HG03354 (cell line): Measurements from ENCODE around the gene PHF8.

Source experiments
- ATAC-seq: cut with Tn5 transposase; IDR thresholded peaks from one replicate; pipeline ENCODE4 v1.9.1; 2021; ENCODE audit warnings: mild to moderate bottlenecking; ENCODE audit not compliant: unreplicated experiment, poor library complexity, severe bottlenecking

The PHF8 gene

DNA sequence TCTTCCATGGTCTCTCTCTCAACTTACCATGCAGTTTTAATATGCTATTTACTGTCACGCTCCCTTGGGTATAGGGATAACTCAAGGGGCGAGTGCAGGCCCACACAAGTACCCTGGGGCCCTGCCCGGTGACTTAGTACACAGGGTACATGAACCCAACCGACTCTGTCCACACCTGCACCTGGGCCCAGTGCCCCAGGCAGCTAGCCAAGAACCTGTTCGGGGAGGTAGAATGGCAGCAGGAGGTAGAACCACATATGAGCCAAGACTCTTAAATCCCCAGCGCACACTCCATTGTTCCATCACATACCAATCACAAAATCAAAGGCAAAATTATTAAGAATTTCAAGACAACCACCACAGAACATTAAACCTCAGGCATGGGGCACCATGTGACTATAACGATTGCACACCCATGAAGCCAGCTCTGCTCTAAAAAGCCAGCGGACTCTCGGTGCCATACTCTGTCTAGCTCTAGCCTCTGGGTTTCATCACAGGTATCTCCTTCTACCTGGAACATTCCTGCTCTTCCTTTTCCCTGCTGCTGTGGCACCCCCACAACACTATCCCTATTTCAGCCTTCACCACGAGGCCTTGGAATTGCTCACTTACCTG, 14.6 kb downstream of the PHF8 start:
- ATAC-seq, result no peak

DNA sequence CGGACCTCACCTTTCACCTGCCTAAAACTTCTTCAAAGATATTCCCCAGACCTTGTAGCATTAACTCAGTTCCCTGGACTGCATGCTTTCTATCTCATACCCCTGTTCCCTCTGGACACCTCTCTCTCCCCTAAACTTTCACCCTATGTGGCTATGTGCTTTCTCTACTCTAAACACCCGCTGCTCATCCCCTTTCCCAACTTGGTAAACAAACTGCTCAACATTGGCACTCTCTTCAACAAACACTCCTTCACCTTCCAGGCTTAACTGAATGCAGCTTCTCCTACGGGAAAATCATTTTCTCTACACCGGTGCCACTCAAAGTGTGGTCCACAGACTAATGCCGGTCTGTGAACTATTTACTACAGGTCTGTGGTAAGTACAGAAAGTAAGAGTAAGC, 19.9 kb downstream of the PHF8 start:
- no peak for ATAC-seq

DNA sequence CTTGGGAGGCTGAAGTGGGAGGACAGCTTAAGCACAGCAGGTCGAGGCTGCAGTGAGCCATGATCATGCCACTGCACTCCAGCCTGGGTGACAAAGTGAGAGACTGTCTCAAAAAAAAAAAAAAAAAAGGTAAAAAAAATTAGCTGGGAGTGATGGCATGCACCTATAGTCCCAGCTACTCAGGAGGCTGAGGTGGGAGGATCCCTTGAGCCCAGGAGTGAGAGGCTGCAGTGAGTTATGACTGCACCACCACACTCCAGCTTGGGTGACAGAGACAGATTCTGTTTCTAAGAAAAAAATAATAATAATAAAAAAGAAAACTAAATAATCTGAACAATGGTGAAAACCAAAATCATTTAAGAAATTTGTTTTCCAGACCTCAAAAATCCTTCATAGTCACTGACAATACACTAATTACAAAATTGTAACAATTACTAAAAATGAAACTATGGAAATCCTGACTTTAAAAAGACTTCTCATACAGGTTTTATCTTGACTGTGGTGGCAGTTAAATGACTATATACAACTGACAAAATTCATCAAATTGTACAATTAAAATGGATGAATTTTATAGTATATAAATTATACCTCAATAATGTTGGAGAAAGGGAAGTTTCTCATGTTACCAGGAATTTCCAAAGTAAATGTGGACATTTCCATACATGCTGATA, 31.3 kb downstream of the PHF8 start:
- ATAC-seq, result no peak

GRCh38 chrX:54007682-54008081, 36.6 kb downstream of the PHF8 start:
- ATAC-seq, result no peak

DNA sequence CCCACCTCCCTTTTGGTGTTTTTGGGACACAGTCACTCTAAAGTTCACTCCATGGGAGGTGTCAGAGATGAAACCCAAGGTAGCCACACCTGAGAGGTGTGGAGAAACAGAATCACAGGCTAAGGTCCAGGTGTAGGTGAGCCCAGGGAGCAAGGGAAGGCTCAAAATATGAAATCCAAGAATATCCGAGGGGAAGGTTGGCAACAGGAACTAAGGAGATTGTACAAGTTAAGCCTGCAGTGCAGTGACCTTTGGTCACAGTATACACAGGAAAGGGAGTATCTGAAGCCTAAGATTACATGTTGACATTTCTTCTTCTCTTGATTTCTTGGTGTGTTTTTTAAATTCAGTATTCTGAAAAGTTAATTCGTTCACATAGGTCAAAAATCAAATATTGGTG, 46.5 kb downstream of the PHF8 start:
- no peak for ATAC-seq

- ATAC-seq, result no peak
Measured at GRCh38 chrX:53992589-53992988, 51.7 kb downstream of the PHF8 start.

- ATAC-seq, result no peak
Measured at GRCh38 chrX:53990171-53990570, 54.1 kb downstream of the PHF8 start.

DNA sequence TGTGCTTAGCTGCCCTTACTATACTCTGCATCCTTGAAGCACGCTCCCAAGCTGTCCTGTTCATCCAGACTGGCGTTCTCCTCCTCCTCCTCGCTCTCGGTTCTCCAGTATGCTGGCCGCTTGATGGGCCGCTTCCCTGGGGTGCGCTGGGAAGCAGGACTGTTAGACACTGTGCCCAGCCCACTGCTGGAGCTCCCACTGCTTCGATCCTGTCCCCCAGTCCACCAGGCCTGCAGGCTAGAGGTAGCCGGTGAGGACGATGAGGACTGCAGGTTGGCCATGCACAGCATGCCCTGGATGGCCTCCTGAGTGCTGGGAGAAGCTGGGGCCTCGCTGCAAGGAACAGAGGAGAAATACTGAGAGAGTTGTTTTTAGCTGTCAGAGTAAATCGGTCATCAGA, 59.4 kb downstream of the PHF8 start:
- no peak for ATAC-seq

DNA sequence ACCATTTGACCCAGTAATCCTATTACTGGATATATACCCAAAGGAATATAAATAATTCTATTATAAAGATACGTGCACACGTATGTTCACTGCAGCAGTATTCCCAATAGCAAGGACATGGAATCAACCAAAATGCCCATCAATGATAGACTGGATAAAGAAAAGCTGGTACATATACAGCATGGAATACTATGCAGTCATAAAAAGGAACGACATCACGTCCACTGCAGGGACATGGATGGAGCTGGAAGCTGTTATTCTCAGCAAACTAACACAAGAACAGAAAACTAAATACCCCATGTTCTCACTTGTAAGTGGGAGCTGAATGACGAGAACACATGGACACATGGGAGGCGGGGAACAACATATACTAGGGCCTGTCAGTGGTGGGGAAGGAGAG, 69.7 kb downstream of the PHF8 start:
- no peak for ATAC-seq

- no peak for ATAC-seq
Measured at GRCh38 chrX:53969540-53969939, 74.7 kb downstream of the PHF8 start.

GRCh38 chrX:53950130-53950733, 94.0 kb downstream of the PHF8 start:
- no peak for ATAC-seq

- no peak for ATAC-seq
Measured at GRCh38 chrX:53940180-53940579, 104.1 kb downstream of the PHF8 start.

DNA sequence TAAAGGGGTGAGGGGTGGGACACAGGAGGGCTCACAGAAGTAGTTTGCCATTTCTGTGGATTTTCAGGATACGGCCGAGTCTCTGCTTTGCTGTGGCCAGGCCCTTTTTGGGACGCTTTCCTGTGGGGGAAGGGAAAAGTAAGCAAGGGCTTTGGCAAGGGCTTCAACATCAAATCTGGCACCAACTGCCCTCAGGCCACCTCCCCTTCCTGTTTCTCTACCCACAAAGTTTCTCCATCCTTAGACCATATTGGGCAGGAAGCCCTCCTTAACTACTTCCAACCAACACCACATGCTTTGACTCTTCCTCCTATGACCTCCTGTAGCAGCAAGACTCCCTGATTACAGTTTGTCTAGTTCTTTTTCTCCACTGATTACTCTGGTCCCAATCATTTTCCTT, 105.1 kb downstream of the PHF8 start:
- no peak for ATAC-seq

DNA sequence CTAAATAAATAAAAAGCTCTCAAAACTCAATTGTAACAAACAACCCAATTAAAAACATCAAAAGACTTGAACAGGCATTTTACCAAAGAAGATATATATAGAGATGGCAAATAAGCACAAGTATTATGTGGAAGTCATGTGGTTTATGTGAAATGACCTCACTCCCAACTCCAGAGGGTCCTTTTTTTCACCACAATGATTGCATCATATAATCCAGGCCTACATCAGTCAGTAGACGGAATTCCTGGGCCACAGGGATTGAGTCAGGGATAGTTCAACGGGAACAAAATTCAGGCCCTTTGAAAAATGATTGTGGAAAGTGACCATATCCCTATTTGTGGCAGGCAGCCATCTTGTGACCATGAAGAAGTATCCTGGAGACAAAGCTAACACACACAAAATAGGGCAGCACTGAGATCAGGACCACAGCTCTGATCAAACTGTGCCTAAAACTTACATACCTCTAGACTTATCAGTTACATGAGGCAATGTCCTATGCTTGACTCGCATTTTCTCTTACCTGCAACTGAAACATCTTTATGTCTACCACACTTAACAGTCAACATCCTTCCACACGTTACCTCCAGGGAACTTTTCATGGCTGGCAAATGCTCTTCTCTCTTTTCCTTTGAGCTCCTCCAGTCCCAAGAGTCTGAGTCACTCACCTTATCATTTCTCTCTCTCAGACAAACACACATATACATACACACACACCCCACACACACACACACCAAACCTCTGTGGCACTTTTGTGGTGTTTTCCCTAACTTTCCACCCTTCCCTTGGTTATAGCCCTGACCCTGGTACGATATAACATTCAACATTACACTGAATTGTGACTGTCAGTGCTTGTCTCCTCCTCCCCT, 113.5 kb downstream of the PHF8 start:
- ATAC-seq, result no peak

- no peak for ATAC-seq
Measured at GRCh38 chrX:53926030-53926429, 118.2 kb downstream of the PHF8 start.

DNA sequence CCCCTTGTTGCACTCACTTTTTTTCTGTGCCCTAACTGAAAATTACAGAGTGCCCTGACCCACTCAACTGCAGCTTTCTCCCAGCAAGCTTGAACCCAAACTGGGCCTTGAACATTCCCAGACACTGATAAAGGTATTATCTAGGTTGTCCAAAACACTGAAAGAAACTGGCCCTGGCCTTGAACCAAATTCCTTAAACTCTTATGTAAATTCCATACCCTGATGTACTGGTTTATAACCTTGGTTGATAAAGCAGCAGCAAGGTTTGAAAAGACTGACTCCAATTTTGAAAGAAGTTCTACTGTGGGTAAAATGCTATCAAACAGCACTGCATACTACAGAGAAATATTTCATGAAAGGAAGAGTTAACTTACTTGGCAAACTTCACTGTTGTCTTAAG, 125.6 kb downstream of the PHF8 start:
- no peak for ATAC-seq

- no peak for ATAC-seq
Measured at GRCh38 chrX:53900623-53901022, 143.7 kb downstream of the PHF8 start.

GRCh38 chrX:53895270-53895669, 149.0 kb downstream of the PHF8 start:
- ATAC-seq, result no peak
